Ishikawa (cell line): ENCODE measurements around the gene LRBA.

ENCODE experiments used
- CEBPB ChIP-seq: IDR thresholded peaks from 2 replicates; pipeline ENCODE4 v1.6.1; 2012
- NFIC ChIP-seq: IDR thresholded peaks from 2 replicates; pipeline ENCODE4 v1.6.1; 2012
- YY1 ChIP-seq: IDR thresholded peaks from 2 replicates; pipeline ENCODE4 v1.6.1; 2012; ENCODE audit warnings: low read depth

DNA sequence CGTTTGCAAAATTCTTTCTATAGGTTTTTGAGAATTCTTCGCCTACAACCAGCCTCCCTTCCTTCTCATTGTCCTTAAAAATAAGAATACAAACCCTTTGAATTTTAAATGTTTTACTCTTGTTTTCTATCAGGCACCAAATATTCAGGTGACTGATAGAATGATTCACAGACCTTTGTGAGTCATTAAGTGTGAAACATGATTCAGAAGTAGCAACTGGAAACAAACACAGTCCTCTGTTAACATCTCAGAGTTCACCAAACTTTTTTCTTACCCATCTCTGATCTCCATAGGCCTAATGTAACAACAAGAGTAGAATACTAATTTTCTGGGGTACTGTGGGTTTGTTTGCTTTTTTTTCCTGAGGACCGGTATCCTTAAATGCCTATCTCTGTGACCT lies 496.5 kb downstream of the LRBA start:
- no peak for TF ChIP-seq YY1
- TF ChIP-seq CEBPB: no peak
- TF ChIP-seq NFIC: no peak
